HG03565 (cell line): ENCODE measurements around the gene OR8K5.
"Not testable (repeated sequence)": the region's sequence is repeated elsewhere in the genome, so short reads cannot be mapped to it uniquely, and the experiment has no call there.

Experiments
- ATAC-seq: cut with Tn5 transposase; IDR thresholded peaks from one replicate; pipeline ENCODE4 v1.9.1; 2021; ENCODE audit warnings: mild to moderate bottlenecking, moderate library complexity; ENCODE audit not compliant: unreplicated experiment

The OR8K5 gene, protein sequence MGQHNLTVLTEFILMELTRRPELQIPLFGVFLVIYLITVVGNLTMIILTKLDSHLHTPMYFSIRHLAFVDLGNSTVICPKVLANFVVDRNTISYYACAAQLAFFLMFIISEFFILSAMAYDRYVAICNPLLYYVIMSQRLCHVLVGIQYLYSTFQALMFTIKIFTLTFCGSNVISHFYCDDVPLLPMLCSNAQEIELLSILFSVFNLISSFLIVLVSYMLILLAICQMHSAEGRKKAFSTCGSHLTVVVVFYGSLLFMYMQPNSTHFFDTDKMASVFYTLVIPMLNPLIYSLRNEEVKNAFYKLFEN

DNA sequence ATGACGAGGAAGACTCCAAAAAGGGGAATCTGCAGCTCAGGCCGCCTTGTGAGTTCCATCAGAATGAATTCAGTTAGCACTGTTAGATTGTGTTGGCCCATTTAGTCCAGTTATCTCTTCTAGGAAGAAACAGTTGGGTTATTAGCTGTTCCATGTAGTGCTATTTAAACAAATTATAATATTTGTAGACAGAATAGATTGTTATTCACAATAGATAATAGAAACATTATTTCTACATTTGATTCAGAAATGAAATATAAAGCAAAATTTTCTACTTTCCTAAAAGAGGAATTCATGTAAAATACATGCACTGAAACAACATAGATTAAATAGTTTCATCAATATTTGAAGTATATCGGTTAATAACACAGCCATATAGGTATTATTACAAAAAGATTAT, at the start of gene OR8K5:
TSS of gene OR8K5 (minus strand) at position 101 of the 400 bp plus-strand sequence. CDS start at position 101, 0 bp downstream.
- ATAC-seq, result no peak

DNA sequence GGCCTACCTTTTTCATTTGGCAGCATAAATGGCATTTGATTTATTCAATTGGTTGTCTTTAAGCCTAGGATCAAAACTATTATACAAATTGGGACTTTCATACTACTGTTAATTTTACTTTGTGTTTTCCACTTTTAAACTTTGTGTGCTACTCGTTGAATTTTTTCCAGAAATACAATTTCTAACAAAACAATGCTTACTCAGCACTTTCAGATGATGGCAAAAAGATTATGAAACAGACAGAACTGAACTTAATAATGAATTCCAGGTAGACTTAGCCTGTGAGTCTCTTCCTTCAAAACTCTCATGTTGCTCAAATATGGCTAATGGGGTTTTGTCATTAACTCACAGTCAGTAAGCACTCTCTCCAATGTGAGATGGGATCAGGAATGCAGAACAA, 47.7 kb upstream of the OR8K5 start:
- ATAC-seq, result no peak

DNA sequence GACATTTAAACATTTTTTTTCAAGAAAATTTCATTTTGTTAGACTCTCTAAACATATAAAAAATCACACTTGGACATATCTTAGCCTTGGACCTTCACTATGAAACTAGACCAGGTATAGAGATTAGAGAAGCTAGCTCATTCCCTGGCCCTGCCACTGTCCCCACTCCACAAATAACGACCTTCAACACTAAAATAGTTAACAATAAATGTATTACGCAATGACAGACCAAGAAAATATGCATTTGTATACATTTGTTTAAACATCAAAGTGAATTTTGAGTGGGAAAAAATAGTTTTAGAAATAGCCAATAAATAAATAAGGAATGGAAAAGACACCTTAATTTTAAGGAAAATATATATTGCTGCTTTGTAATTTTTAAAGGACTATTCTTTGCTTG, 37.2 kb upstream of the OR8K5 start:
- no peak for ATAC-seq

DNA sequence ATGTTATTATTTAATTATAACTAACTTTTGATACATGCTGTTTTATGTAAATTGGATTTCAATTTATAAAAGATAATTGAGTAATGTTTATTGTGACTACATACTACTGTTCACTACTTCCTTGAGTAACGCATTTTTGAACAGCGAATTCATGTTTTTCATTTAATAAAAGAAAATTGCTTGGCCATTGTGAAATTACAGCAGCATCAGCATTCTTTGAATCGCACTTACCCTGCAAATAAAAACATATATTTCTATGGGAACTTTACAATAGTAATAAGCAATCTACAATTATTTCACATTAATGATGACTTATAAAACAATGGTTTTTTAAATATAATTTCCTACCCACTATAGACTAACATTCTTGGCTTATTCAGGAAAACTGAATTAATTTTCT, 36.6 kb upstream of the OR8K5 start:
- no peak for ATAC-seq

DNA sequence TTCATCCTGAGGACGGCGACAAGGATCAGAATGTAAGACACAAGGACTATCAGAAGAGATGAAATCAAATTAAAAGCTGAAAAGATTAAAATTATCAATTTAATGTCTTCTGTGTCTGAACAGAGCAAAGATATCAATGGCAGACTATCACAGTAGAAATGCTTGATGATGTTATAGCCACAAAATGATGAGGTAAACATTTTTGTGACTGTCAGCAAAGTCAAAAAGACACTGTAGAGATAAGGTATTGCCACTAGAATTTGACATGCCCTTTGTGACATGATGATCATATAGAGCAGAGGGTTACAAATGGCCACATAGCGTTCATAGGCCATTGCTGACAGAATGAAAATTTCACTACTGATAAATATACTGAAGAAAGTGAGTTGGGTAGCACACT, 28.5 kb upstream of the OR8K5 start:
- ATAC-seq, result no peak

DNA sequence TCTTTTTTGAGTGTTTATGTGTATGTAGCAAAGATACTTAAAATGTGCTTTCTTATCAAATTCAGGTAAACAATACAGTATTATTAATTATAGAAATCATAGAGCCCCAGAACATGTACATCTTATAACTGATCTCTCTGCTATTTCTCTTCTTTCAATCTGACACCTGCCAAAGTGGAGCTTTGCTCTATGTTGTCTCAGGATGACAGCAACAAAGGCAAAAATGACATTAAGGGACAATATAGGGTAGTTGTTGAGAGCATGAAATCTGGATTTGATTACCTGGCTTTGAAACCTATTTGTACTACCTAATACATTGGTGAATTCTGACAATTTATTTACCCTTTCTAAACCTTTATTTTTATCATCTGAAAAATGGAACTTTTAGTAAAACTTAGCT, 23.3 kb upstream of the OR8K5 start:
- no peak for ATAC-seq

DNA sequence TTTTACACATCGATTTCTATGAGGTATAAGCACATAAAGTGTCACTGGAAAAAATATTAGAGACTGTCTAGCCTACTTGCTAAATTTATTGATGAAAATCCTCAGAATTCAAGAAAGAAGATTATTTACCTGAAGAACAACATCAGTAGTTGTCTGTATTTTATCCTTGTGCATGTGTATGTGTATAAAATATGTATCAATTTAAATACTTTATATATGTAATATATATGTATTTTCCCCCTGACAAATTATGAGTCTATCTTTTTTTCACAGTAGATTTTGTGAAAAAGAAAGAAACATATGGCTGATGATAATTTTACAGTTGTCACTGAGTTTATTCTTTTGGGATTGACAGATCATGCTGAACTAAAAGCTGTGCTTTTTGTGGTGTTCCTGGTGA, 16.2 kb upstream of the OR8K5 start, which contains the start of gene OR5J2:
TSS of gene OR5J2 (plus strand) at position 301 of the 400 bp plus-strand sequence. CDS start at position 301, 0 bp downstream.
- no peak for ATAC-seq

DNA sequence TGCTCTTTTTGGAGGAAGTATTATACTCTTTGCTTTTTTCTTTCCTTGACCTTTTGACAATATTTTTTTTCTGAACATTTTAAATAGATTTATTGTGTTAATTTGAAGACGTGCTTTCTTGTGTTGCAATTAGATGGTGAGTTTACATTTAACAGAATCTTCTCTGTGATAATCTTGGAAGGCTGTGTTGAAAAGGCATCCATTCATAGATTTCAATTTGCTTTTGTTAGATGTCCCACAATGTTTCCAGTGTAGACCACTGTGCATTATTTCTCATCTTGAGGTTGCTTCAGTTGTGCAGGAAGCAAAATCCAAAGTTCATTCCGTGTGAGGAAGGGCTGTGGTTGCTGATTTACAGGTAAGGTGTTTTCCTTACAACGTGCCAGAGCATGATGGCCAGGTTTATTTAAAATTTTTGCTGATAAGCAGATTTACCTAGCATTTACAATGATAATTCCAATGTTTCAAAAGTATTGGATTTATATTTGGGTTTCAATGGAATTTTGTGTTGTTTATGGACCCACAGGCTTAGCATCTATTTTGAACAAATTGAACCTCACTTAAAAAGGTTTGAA, 12.2 kb upstream of the OR8K5 start:
- no peak for ATAC-seq

DNA sequence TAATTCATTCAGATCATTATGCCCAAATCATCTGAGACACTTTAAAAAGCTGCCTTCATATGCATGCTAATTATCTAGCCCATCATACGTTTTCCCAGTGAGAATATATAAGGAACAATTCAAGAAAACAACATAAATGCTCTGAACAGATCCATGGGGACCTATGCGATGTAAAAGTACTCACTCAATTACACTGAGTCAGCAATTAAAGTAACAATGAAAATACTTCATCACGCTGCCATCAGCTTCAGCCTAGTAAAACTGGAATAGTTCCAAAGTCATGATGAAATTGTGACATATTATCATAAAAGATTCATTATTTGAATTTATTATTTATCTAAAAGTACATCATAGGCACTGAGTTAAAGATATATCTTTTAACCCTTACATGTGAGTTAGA, 3.7 kb upstream of the OR8K5 start:
- ATAC-seq, result no peak

DNA sequence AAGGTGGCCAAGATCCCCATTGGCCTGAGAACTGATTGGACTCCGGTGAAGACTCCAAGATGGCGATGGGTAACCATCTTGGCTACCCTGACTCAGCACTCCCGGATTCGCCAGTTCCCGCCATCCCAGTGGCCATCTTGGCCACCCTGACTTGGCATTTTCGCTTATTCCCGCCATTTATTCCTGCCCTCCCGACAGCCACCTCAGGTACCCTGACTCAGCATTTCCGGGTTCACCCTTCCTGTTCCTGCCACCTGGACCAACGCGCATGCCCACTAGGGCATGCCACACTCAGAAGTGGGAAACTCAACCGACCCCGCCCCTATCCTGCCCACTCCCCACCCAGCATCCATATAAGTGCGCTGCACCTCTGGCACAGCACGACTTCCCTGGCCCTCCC, 7.8 kb downstream of the OR8K5 start:
- ATAC-seq, result no peak

DNA sequence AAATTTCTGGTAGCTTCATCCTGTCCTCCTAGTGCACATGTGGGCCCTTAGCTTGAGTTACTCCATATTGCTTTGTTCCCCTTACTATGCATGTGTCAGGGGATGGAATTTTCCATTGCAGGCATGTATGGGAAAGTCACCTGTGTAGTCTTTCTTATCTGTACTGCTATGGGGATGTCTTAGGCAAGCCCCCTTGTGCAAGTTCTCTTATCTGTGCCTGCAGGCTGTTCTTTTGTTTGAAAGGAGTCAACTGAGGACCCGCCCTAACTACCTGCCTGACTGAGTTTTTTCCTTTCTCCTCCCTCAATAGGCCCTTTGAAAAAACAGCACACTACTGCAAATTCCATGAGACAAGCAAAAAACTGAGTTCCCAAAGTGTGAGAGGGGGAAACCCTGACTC, 8.7 kb downstream of the OR8K5 start:
- ATAC-seq, result no peak

DNA sequence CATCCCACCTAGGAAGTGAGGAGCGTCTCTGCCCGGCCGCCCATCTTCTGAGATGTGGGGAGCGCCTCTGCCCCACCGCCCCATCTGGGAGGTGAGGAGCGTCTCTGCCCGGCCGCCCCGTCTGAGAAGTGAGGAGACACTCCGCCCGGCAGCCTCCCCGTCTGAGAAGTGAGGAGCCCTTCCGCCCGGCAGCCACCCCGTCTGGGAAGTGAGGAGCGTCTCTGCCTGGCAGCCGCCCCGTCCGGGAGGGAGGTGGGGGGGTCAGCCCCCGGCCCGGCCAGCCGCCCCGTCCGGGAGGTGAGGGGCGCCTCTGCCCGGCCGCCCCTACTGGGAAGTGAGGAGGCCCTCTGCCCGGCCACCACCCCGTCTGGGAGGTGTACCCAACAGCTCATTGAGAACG, 16.4 kb downstream of the OR8K5 start:
- not testable (repeated sequence) for ATAC-seq

DNA sequence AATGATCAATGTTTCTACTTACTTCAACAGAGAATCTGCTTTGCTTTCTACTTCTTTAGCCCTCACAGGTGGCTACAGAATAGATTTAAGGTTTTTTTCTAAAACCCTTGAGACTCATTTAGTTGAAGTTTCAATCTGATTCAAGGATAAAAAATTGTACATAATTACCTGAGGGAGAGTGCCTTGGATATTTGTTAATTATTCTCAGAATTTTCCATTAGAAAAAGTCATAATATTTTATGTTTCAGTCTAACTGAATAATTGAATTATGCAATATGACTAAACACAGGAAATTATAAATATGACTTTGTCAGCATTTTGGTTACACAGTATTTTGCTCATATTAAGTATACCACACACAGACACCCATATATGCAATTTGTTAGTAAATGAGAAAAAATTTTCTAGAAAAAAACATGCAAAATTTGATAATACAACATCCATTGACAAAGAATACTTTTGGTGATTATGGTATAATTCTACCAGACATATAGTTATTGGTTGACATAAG, 19.9 kb downstream of the OR8K5 start, which contains the start of gene OR8J3:
TSS of gene OR8J3 (minus strand) at position 51 of the 511 bp plus-strand sequence. CDS start 2,483 bp downstream, outside the sequence.
- no peak for ATAC-seq

DNA sequence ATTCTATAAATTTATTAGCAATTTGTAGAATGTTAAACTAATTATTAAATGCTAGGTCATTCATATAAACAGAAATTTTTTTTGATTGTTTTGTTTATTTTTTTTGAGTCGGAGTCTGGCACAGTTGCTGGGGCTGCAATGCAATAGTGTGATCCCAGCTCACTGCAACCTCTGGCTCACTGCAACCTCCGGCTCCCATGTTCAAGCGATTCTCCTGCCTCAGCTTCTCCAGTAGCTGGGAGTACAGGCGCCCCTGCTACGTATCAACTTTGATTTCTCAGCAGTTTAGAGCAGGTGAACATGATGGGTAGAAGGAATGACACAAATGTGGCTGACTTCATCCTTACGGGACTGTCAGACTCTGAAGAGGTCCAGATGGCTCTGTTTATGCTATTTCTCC, 38.0 kb downstream of the OR8K5 start, which contains the start of gene OR8H3:
TSS of gene OR8H3 (plus strand) at position 301 of the 400 bp plus-strand sequence. CDS start at position 301, 0 bp downstream.
- ATAC-seq, result no peak
